HEK293 (cell line): ENCODE measurements around the gene NKD1.

Experiments used
- CTCF ChIA-PET: fragments of 350-600 bp; formaldehyde crosslinking; extraction: SDS; loops from one replicate; lab custom pipeline; 2021; ENCODE audit warnings: antibody characterized with exemption; lab: Yijun Ruan, JAX
- POLR2A ChIA-PET: fragments of 300-600 bp; formaldehyde crosslinking; extraction: SDS; loops from one replicate; lab custom pipeline; 2020; ENCODE audit warnings: antibody characterized with exemption, inconsistent platforms; lab: Yijun Ruan, JAX
- H3K27ac ChIP-seq: fragments of 200-500 bp; sonication (Bioruptor generic); 2 replicates; pipeline ENCODE4 v1.5.1; 2014; ENCODE audit warnings: low read depth, low read length, control low read depth, inconsistent platforms; ENCODE audit errors: extremely low read depth
- H3K36me3 ChIP-seq, 2 experiments: fragments of 200-500 bp in 1 of 2; sonication (Bioruptor generic) in 1 of 2; 1 replicate in 1 of 2; 2 replicates in 1 of 2; pipeline ENCODE4 v1.5.1; 2014 to 2017; ENCODE audit warnings: inconsistent platforms in 2 of 2, low read length in 2 of 2; ENCODE audit not compliant: control insufficient read depth in 2 of 2, insufficient read depth in 1 of 2
- H3K4me1 ChIP-seq: fragments of 200-500 bp; sonication (Bioruptor generic); 2 replicates; pipeline ENCODE4 v1.5.1; 2014; ENCODE audit warnings: mild to moderate bottlenecking, low read length, inconsistent platforms; ENCODE audit not compliant: control insufficient read depth, insufficient read depth
- H3K4me3 ChIP-seq: 2 replicates; pipeline ENCODE4 v1.5.1; 2011; ENCODE audit warnings: low read depth, mild to moderate bottlenecking, control low read depth, low read length, moderate library complexity
- H3K9me3 ChIP-seq: fragments of 200-500 bp; sonication (Bioruptor generic); 2 replicates; pipeline ENCODE4 v1.5.1; 2014; ENCODE audit warnings: low read depth, low read length, inconsistent platforms; ENCODE audit not compliant: control insufficient read depth, insufficient read depth
- ATF2 ChIP-seq: fragments of 450-650 bp; formaldehyde crosslinking; IDR thresholded peaks from 2 replicates; pipeline ENCODE4 v1.5.1; 2016; ENCODE audit warnings: missing biosample characterization, missing genetic modification characterization, low read depth
- GLIS1 ChIP-seq: fragments of 450-650 bp; formaldehyde crosslinking; IDR thresholded peaks from 2 replicates; pipeline ENCODE4 v1.5.1; 2016; ENCODE audit warnings: missing biosample characterization, missing genetic modification characterization
- HIC1 ChIP-seq: fragments of 450-650 bp; formaldehyde crosslinking; IDR thresholded peaks from 2 replicates; pipeline ENCODE4 v1.5.1; 2016; ENCODE audit warnings: missing biosample characterization, missing genetic modification characterization
- REST ChIP-seq: fragments of 450-650 bp; formaldehyde crosslinking; IDR thresholded peaks from 2 replicates; pipeline ENCODE4 v1.5.1; 2016; ENCODE audit warnings: missing biosample characterization, missing genetic modification characterization
- SALL2 ChIP-seq: fragments of 450-650 bp; formaldehyde crosslinking; IDR thresholded peaks from 2 replicates; pipeline ENCODE4 v1.5.0; 2017; ENCODE audit warnings: missing biosample characterization, mild to moderate bottlenecking, missing genetic modification characterization, borderline replicate concordance
- SETDB1 ChIP-seq: IDR thresholded peaks from one replicate; pipeline ENCODE4 v1.6.1; 2017; ENCODE audit warnings: mild to moderate bottlenecking, low read length, moderate library complexity, mixed read lengths; ENCODE audit not compliant: insufficient read length
- ZBTB26 ChIP-seq: fragments of 450-650 bp; formaldehyde crosslinking; optimal IDR thresholded peaks from 2 replicates; pipeline ENCODE3; 2016; ENCODE audit warnings: missing biosample characterization, mild to moderate bottlenecking, missing genetic modification characterization
- ZFP69B ChIP-seq: fragments of 450-650 bp; formaldehyde crosslinking; IDR thresholded peaks from 2 replicates; pipeline ENCODE4 v1.5.1; 2016; ENCODE audit warnings: missing biosample characterization, missing genetic modification characterization
- ZNF214 ChIP-seq: fragments of 450-650 bp; formaldehyde crosslinking; IDR thresholded peaks from 2 replicates; pipeline ENCODE4 v1.5.1; 2017; ENCODE audit warnings: missing biosample characterization, mild to moderate bottlenecking, missing genetic modification characterization, borderline replicate concordance
- ZNF350 ChIP-seq: fragments of 450-650 bp; formaldehyde crosslinking; IDR thresholded peaks from 2 replicates; pipeline ENCODE4 v1.5.0; 2017; ENCODE audit warnings: missing biosample characterization, mild to moderate bottlenecking, missing genetic modification characterization
- ZNF398 ChIP-seq: fragments of 450-650 bp; formaldehyde crosslinking; IDR thresholded peaks from 2 replicates; pipeline ENCODE4 v1.5.1; 2017; ENCODE audit warnings: missing biosample characterization, missing genetic modification characterization
- ZNF433 ChIP-seq: fragments of 450-650 bp; formaldehyde crosslinking; IDR thresholded peaks from 2 replicates; pipeline ENCODE4 v1.5.1; 2016; ENCODE audit warnings: missing biosample characterization, missing genetic modification characterization, low read depth
- ZNF473 ChIP-seq: fragments of 450-650 bp; formaldehyde crosslinking; IDR thresholded peaks from 2 replicates; pipeline ENCODE4 v1.5.1; 2017; ENCODE audit warnings: missing biosample characterization, missing genetic modification characterization
- ZNF558 ChIP-seq: fragments of 450-650 bp; formaldehyde crosslinking; IDR thresholded peaks from 2 replicates; pipeline ENCODE4 v1.5.1; 2016; ENCODE audit warnings: missing biosample characterization, missing genetic modification characterization
- ZNF560 ChIP-seq: fragments of 450-650 bp; formaldehyde crosslinking; IDR thresholded peaks from 2 replicates; pipeline ENCODE4 v1.5.1; 2017; ENCODE audit warnings: missing biosample characterization, missing genetic modification characterization, borderline replicate concordance
- ZNF596 ChIP-seq: fragments of 450-650 bp; IDR thresholded peaks from 2 replicates; pipeline ENCODE4 v1.5.0; 2018; ENCODE audit warnings: missing biosample characterization, mild to moderate bottlenecking, missing genetic modification characterization, moderate library complexity
- ZNF664 ChIP-seq: fragments of 450-650 bp; formaldehyde crosslinking; IDR thresholded peaks from 2 replicates; pipeline ENCODE4 v1.5.1; 2016; ENCODE audit warnings: missing biosample characterization, missing genetic modification characterization
- ZNF670 ChIP-seq: fragments of 450-650 bp; formaldehyde crosslinking; IDR thresholded peaks from 2 replicates; pipeline ENCODE4 v1.5.1; 2016; ENCODE audit warnings: missing biosample characterization, missing genetic modification characterization, low read depth
- ZNF747 ChIP-seq: fragments of 450-650 bp; formaldehyde crosslinking; IDR thresholded peaks from 2 replicates; pipeline ENCODE4 v1.5.1; 2016; ENCODE audit warnings: missing biosample characterization, missing genetic modification characterization
- ZNF843 ChIP-seq: fragments of 450-650 bp; formaldehyde crosslinking; IDR thresholded peaks from 2 replicates; pipeline ENCODE4 v1.5.1; 2016; ENCODE audit warnings: missing biosample characterization, missing genetic modification characterization
- ZSCAN23 ChIP-seq: fragments of 450-650 bp; formaldehyde crosslinking; IDR thresholded peaks from 2 replicates; pipeline ENCODE4 v1.5.1; 2016; ENCODE audit warnings: missing biosample characterization, missing genetic modification characterization
- ZSCAN30 ChIP-seq: fragments of 450-650 bp; IDR thresholded peaks from 2 replicates; pipeline ENCODE4 v1.5.1; 2018; ENCODE audit warnings: missing biosample characterization, mild to moderate bottlenecking, missing genetic modification characterization, moderate library complexity

NKD1 gene

GRCh38 chr16:50534556-50534955 is 13.6 kb upstream of the NKD1 start:
- no peaks in the 10 kb centered on the region for H3K36me3 ChIP-seq
- no peaks in the 10 kb centered on the region for H3K9me3 ChIP-seq
- H3K4me3 ChIP-seq = no peak overlapping the region
- H3K4me1 ChIP-seq = no peaks in the 10 kb centered on the region
- TF ChIP-seq ZSCAN23 (tag by site-specific recombination) (no peak), REST (tag by site-specific recombination) (no peak), ZNF670 (tag by site-specific recombination) (no peak), SETDB1 (no peak), ZNF214 (tag by site-specific recombination) (no peak), SALL2 (tag by site-specific recombination) (no peak), ZBTB26 (tag by site-specific recombination) (no peak)
- TF ChIP-seq, all 188 proteins: peak for 0
- ChIA-PET CTCF (no interaction called here), POLR2A (no interaction called here)
- no peak overlapping the region for H3K27ac ChIP-seq

- CTCF ChIA-PET = no interaction called here
- H3K9me3 ChIP-seq = no peaks in the 10 kb centered on the region
- no peaks in the 10 kb centered on the region for H3K36me3 ChIP-seq
- H3K4me1 ChIP-seq = no peaks in the 10 kb centered on the region
- no peak overlapping the region for H3K27ac ChIP-seq
- POLR2A ChIA-PET = no interaction called here
- no peak overlapping the region for H3K4me3 ChIP-seq
- TF ChIP-seq ZSCAN30 (tag by site-specific recombination) = no peak
- TF ChIP-seq HIC1 (tag by site-specific recombination) = no peak
- no peak for TF ChIP-seq ZNF843
- TF ChIP-seq ZNF558 = no peak
- TF ChIP-seq SETDB1 = no peak
- TF ChIP-seq ATF2 (tag by site-specific recombination) = no peak
- TF ChIP-seq ZNF473 = no peak
- TF ChIP-seq ZNF747 = no peak
- no peak for TF ChIP-seq GLIS1 (tag by site-specific recombination)
- no peak for TF ChIP-seq ZBTB26 (tag by site-specific recombination)
- TF ChIP-seq ZNF350 = no peak
- no peak for TF ChIP-seq ZNF664 (tag by site-specific recombination)
- no peak for TF ChIP-seq ZNF433 (tag by site-specific recombination)
- TF ChIP-seq ZNF398 (tag by site-specific recombination) = no peak
- TF ChIP-seq ZNF560 (tag by site-specific recombination) = no peak
- TF ChIP-seq ZNF596 (tag by site-specific recombination) = no peak
- TF ChIP-seq ZFP69B (tag by site-specific recombination) = no peak
Measured at GRCh38 chr16:50534958-50535357, 13.2 kb upstream of the NKD1 start.
